C4-2B (cell line): ENCODE measurements around the gene BRMS1.

Experiments
- H3K27ac ChIP-seq: fragments of 450-650 bp; 2 replicates; pipeline ENCODE4 v1.5.1; 2017
- CTCF ChIP-seq: fragments of 450-650 bp; conservative IDR thresholded peaks from 2 replicates; pipeline ENCODE4 v1.5.1; 2017; ENCODE audit warnings: mild to moderate bottlenecking
- ZFX ChIP-seq: fragments of 450-650 bp; IDR thresholded peaks from 2 replicates; pipeline ENCODE4 v1.6.1; 2017

Gene BRMS1

GRCh38 chr11:66371627-66372415 lies 26.9 kb upstream of the BRMS1 start, which contains the start of gene SLC29A2:
Gene SLC29A2, minus strand, starts transcription at chr11:66371760. Its CDS starts 169 bp downstream, at chr11:66371591.
- peak within 1 kb of the TSS; percentile 97 for H3K27ac ChIP-seq
- TF ChIP-seq CTCF: no peak
- TF ChIP-seq ZFX: 0 out of 2 replicates have a peak, but pooled peaks have one; percentile 42

DNA sequence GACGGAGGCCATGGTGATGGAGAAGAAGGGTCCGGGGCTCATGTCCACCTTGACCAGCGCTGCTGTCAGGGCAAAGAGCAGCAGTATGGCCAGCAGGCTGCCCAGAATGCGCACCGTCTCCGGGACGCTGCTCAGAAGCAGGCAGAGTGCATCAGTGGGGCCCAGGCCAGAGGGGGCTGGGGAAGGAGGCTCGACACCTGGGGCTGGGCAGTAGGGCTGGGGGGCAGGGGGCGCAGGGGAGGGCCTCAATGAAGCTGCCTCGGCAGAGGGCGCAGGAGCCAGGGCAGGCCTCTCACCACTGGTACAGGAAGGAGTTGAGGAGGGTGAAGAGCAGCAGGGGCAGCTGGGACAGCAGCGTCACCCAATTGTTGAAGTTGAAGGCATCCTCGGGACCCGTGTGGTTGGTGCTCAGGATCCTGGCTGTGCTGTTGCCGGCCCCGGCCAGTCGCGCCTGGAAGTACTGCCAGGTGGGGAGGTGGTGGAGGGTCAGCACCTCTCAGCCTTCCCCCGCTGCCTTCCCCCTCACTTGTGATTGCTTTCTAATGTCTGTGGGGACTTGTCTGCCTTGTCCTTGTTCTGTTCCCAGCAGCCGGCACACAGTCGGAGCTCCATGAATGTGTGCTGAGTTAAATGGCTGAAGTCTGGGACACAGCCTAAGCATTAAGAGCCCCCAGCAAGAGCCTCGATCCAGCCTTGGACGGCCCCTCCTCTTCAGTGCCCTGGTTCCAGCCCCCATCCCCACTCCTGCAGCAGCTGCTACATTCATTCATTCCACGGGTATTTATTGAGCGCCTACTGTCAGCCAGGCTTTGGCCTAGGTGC lies 24.4 kb upstream of the BRMS1 start:
- no peak for TF ChIP-seq ZFX
- TF ChIP-seq CTCF: no peak
- H3K27ac ChIP-seq: peak overlapping the region; percentile 97

- H3K27ac ChIP-seq: no peak overlapping the region
- TF ChIP-seq CTCF (no peak), ZFX (no peak)
Measured at GRCh38 chr11:66368484-66368883, 23.6 kb upstream of the BRMS1 start.

DNA sequence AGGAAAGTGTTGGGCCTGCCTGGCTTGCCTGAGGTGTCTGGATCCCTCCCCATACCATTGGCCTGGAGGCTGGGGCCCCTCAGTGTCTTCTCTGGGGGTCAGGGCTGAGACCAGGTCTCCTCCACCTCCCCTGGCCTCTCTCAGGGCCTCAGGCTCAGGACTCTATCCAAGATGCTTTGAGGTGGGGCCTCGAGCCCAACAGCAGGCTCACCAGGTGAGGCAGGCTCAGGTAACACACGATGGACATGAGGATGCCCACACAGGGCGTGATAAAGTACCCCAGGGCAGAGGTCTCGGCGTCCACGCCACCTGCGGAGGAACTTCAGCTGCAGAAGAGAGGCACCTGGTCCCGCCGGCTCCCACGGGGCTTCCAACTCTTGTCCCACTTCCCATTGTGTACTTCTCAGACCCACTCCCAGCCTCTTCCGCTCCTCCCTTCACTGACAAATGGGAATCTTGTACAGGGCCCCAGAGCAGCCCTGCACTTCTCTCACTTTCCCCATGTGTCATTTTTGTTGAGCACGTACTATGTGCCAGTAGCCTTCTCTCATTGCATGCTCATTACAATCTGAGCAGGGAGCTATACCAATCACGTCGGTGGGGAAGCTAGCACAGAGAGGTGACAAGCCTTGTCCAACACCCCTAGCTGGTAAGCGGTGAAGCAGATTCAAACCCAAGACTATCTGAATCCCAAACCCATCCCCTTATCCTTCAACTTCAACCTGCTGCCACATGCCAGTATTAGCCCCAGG lies 22.8 kb upstream of the BRMS1 start:
- no peak for TF ChIP-seq ZFX
- TF ChIP-seq CTCF: no peak
- H3K27ac ChIP-seq: no peak overlapping the region

DNA sequence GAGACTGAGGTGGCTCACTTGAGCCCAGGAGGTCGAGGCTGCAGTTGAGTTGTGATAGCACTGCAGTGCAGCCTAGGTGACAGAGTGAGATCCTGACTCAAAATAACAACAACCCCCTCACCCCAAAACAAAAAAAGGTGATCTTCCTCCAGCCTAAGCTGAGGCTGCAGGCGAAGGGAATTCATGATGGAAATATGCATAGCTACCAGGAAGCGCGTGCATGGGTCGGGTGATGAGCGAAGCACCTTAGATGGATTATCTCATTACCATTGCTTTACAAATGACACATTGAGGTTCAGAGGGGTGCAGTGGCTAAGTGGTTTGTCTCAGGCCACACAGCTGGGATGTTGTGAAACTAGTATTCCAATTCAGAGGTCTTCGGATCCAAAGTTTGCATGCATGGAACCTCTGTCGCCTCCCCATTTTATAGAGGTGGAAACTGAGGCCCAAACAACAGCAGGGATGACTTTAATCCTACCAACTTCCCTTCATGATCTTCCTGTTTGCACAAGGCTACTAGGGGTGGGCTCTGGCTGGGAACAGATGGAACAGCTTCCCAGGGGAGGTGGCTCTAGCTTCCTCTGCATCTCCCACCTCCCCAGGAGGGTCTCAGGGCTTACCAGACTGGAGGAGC lies 22.1 kb upstream of the BRMS1 start:
- TF ChIP-seq ZFX (no peak), CTCF (no peak)
- no peak overlapping the region for H3K27ac ChIP-seq

DNA sequence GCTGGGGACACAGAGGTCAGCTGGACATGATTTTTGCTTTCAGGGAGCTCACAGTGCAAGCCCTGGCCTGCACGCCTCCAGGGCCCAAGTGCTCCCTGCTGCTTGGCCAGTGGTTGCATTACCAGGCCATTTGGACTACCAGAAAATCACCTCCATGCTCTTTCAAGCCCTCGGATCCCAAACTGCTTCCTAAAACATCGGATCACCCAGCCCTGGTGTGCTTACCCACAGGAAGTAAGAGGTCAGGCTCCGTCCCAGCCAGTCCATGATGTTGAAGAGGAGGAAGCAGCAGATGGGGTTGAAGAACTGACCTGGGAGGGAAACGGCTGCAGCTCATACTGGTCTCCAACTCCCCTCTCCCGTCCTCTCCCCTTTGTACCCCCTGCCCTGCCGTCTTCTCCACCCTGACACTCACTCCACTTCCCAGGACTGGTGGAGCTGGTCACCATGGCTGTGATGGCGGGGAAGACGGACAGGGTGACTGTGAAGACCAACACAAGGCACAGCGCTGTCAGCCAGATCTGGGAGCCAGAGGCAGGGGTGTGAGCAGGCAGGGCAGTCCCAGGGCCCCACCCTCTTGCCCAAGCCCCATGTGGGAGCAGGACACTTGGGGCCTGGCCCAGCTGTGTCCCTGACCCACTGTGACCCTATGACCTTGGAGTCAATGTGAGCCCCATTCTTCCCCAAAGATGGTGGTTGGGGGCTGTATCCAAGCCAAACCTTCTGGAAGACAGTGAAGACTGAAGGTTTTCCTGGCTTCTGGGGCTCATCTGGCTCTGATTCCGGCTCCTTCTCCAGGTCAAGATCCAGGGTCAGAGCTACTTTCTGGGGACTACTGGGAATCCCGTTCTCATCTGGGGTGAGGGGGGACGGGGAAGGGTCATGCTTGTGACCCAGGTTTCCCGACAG lies 21.1 kb upstream of the BRMS1 start:
- no peak overlapping the region for H3K27ac ChIP-seq
- no peak for TF ChIP-seq ZFX
- no peak for TF ChIP-seq CTCF
